Mucosa of rectum (tissue), 2 donors: ENCODE data around the gene MARCHF2.
"Not testable (repeated sequence)": the region's sequence is repeated elsewhere in the genome, so short reads cannot be mapped to it uniquely, and the experiment has no call there.

Source experiments
- H3K27ac ChIP-seq, 2 donors: one replicate each; pipeline ENCODE4 v1.7.0; 2013; ENCODE audit warnings: inconsistent platforms in 2 of 2, low read depth in 2 of 2, low read length in 2 of 2
- H3K27me3 ChIP-seq, 2 donors: one replicate each; pipeline ENCODE4 v1.7.0; 2013; ENCODE audit warnings: low read length in 2 of 2; ENCODE audit not compliant: control insufficient read depth in 2 of 2, insufficient read depth in 2 of 2
- H3K36me3 ChIP-seq, 2 donors: one replicate each; pipeline ENCODE4 v1.7.0; 2013; ENCODE audit warnings: low read length in 2 of 2; ENCODE audit not compliant: control insufficient read depth in 2 of 2, insufficient read depth in 2 of 2
- H3K4me1 ChIP-seq, 2 donors: one replicate each; pipeline ENCODE4 v1.7.0; 2013; ENCODE audit warnings: low read length in 2 of 2, mild to moderate bottlenecking in 1 of 2; ENCODE audit not compliant: control insufficient read depth in 2 of 2, insufficient read depth in 2 of 2
- H3K4me3 ChIP-seq, 2 donors: one replicate each; pipeline ENCODE4 v1.7.0; 2013; ENCODE audit warnings: low read length in 2 of 2
- H3K9ac ChIP-seq, 2 donors: one replicate each; pipeline ENCODE4 v1.7.0; 2013; ENCODE audit warnings: low read length in 2 of 2, low read depth in 1 of 2, mild to moderate bottlenecking in 1 of 2
- H3K9me3 ChIP-seq, 2 donors: one replicate each; pipeline ENCODE4 v1.7.0; 2013; ENCODE audit warnings: low read length in 2 of 2; ENCODE audit not compliant: control insufficient read depth in 2 of 2
- donor health status: healthy.
- donor health status: Normal muscosa, but diverticular disease.

Gene MARCHF2

DNA sequence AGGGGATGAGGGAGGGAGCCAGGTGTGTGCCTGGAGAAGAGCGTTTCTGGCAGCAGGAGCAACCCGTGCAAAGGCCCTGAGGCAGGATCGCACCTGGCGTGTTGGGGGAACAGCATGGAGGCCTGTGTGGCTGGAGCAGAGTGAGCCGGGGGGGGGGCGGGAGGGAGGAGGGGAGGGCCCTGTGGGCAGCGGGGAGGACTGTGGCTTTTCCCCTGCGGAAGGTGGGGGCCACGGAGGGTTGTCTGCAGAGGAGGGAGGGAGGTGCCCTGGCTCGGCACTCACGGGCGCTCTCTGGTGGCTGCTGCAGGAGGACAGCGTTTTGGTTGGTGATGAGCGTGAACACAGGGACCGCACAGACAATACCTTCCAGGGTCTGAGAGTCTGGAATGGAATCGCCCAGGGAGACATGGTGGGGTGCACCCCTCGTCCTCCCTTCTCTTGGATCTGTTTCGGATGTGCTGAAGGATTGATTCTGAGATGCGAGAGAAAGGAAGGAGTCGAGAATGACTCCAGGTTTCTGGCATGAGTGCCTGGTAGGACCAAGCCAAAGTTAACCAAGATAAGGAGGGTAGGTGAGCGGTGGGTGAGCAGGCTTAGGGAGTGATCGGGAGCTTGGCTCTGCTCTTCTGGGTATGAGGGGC is 16.4 kb upstream of the MARCHF2 start:
- no peaks in the 10 kb centered on the region for H3K27me3 ChIP-seq
- no peak overlapping the region for H3K4me3 ChIP-seq
- peaks cover 1 to 9% of the 10 kb centered on the region in 2 donors for H3K4me1 ChIP-seq
- H3K9me3 ChIP-seq: no peaks in the 10 kb centered on the region
- no peak overlapping the region for H3K9ac ChIP-seq
- no peak overlapping the region for H3K27ac ChIP-seq
- peaks cover 9 to 12% of the 10 kb centered on the region in 2 donors for H3K36me3 ChIP-seq

DNA sequence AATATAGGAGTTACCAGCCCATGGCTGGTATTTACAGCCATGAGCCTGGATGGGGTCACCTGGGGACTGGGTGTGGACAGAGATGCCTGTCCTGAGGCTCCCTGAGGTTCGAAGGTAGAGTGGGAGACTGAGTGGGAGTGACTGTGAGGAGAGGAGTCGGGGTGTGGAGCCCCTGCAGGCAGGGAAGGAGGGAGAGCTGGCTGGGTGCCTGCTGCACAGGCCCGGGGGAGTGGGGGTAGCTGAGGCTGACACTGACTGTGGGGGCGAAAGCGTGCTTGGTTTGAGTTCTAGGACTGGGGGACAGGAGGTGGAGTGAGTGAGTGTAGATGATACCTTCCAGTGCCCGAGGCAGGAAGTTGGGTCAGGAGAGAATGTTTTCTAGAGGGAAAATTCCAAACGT is 15.8 kb upstream of the MARCHF2 start:
- Histone ChIP-seq H3K9me3 (no peaks in the 10 kb centered on the region), H3K27ac (no peak overlapping the region), H3K4me1 (peaks cover 0 to 5% of the 10 kb centered on the region in 2 donors), H3K36me3 (peaks cover 15 to 17% of the 10 kb centered on the region in 2 donors), H3K4me3 (no peak overlapping the region), H3K27me3 (no peaks in the 10 kb centered on the region), H3K9ac (no peak overlapping the region)

DNA sequence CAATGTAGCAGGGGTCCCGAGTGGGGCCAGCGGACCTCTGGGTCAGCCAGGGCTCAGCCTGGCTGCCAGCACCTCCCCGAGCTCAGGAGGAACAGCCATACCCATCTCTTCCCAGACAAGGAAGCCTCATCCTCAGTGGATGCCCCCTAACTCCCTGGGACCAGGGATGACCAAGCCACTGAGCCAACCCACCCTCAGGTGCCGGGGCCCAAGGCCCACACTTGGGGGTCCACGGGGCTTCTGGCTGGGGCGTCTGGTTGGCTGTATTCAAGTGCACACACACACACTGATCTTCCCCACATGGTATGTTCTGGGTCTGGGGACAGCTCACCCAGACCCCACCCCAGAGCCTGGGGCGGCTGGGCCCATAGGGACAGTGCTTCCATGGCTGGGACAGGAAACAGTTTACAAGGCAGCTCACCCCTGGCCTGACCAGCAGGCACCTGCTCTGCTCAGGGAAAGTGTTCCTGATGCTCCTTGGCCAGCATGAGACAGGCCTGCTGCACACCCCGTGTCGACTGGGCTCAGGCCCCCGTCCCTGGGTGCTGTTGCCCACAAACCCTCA is 15.3 kb upstream of the MARCHF2 start:
- Histone ChIP-seq H3K9me3 (no peaks in the 10 kb centered on the region), H3K27ac (no peak overlapping the region), H3K36me3 (peaks cover 19% of the 10 kb centered on the region in 2 donors), H3K4me3 (no peak overlapping the region), H3K9ac (no peak overlapping the region), H3K4me1 (peaks cover 0 to 5% of the 10 kb centered on the region in 2 donors), H3K27me3 (no peaks in the 10 kb centered on the region)

DNA sequence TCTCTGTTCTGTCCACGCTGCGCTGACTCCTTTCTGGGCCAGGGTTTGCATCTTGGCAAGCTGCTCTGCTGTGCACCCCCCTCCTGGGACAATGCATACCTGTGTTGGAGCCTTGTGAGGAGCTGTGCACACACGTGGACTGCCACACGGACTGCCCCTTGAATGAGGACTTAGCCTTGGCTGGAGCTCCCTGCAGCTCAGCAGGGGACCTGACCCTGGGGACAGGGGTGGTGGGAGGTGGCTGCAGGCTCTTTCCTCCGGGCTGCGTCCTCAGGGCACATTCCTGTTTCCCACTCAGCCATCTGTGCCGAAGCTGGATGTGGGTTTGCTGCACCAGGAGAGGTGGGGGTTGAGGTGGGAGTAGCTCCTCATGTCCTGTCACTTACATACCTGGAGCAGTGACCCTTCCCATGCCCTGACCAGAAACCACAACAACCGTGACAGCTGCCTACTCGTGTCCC is 14.8 kb upstream of the MARCHF2 start:
- no peaks in the 10 kb centered on the region for H3K9me3 ChIP-seq
- peaks cover 21 to 23% of the 10 kb centered on the region in 2 donors for H3K36me3 ChIP-seq
- H3K27me3 ChIP-seq: no peaks in the 10 kb centered on the region
- peaks cover 0 to 2% of the 10 kb centered on the region in 2 donors for H3K4me1 ChIP-seq
- no peak overlapping the region for H3K27ac ChIP-seq
- no peak overlapping the region for H3K9ac ChIP-seq
- no peak overlapping the region for H3K4me3 ChIP-seq

DNA sequence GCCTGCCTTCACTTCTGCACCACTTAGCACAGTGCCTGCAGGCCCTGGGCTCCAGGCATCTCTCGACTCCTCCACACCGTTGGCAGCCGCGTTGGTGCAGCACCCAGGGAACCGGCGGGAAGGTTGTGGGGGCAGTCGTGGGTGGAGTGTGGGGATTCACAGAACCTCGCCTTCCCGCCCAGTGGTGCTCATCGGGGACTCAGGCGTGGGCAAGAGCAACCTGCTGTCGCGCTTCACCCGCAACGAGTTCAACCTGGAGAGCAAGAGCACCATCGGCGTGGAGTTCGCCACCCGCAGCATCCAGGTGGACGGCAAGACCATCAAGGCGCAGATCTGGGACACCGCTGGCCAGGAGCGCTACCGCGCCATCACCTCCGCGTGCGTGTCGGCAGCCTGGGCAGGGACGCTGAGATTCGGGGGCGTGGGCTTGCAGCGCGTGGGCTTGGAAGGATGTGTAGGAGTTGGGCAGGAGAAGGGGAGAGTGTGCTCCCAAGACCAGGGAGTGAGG is 13.4 kb upstream of the MARCHF2 start:
- Histone ChIP-seq H3K4me3 (no peak overlapping the region), H3K9me3 (no peaks in the 10 kb centered on the region), H3K27ac (no peak overlapping the region), H3K36me3 (peaks cover 28 to 32% of the 10 kb centered on the region in 2 donors), H3K9ac (no peak overlapping the region), H3K27me3 (no peaks in the 10 kb centered on the region), H3K4me1 (no peaks in the 10 kb centered on the region)

DNA sequence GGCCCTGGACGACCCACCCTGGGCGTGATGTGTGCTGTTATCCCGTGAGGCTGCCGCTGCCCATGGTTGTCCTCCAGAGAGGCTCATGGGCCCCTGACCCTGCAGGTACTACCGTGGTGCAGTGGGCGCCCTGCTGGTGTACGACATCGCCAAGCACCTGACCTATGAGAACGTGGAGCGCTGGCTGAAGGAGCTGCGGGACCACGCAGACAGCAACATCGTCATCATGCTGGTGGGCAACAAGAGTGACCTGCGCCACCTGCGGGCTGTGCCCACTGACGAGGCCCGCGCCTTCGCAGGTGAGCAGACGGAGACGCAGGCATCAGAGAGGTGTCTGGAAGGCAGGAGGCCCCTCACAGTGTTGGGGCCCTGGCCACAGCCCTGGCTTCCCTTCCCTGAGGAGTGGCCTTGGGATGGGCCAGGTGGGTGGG is 11.1 kb upstream of the MARCHF2 start:
- Histone ChIP-seq H3K9me3 (no peaks in the 10 kb centered on the region), H3K4me1 (no peaks in the 10 kb centered on the region), H3K36me3 (peaks cover 31 to 40% of the 10 kb centered on the region in 2 donors), H3K4me3 (no peak overlapping the region), H3K27me3 (no peaks in the 10 kb centered on the region), H3K9ac (no peak overlapping the region), H3K27ac (no peak overlapping the region)

DNA sequence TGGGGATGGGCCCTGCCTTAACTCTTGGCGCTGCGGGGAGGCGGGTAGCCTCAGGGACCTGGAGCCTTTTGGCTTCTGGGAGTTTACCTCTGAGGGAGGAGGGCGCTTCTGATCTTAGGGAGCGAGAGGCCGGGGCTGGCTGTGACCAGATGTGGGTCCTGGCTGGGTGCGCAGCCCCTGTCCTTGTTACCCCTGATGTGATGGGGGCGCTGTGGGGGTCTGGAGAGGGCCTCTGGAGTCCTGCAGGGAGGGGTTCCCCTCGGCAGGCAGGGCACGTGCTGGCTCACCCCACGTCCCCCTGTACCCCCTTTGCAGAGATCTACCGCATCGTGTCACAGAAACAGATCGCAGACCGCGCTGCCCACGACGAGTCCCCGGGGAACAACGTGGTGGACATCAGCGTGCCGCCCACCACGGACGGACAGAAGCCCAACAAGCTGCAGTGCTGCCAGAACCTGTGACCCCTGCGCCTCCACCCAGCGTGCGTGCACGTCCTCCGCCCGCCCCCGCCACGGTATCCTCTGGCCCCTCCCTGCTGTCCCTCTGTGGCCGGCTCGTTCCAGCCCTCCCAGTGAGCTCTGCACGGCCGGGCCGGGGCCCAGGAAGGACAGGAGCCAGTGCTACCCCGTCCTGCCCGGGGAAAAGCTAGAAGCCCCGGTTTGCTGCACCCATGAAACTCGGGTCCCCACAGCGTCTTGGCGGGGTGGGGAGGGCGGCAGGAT is 9.8 kb upstream of the MARCHF2 start:
- Histone ChIP-seq H3K27ac (no peak overlapping the region), H3K27me3 (no peaks in the 10 kb centered on the region), H3K36me3 (peaks cover 31 to 40% of the 10 kb centered on the region in 2 donors), H3K4me1 (no peaks in the 10 kb centered on the region), H3K9me3 (no peaks in the 10 kb centered on the region), H3K9ac (no peak overlapping the region), H3K4me3 (no peak overlapping the region)

DNA sequence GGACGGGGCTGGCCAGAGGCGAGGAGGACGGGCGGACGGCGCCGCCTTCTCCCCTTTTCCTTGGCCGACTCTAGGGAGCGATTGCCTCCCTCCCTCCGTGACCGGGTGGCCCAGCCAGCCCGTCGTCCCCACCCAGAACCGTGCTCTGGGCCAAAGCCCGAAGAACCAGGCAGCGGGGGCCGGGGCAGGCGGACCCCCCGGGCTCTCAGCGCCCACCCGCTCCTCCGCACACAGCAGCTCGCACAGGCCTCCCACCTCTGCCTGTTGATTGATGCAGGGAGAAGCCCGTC is 9.3 kb upstream of the MARCHF2 start:
- Histone ChIP-seq H3K9me3 (no peaks in the 10 kb centered on the region), H3K4me1 (no peaks in the 10 kb centered on the region), H3K36me3 (peaks cover 31 to 38% of the 10 kb centered on the region in 2 donors), H3K4me3 (no peak overlapping the region), H3K27ac (no peak overlapping the region), H3K27me3 (no peaks in the 10 kb centered on the region), H3K9ac (no peak overlapping the region)

DNA sequence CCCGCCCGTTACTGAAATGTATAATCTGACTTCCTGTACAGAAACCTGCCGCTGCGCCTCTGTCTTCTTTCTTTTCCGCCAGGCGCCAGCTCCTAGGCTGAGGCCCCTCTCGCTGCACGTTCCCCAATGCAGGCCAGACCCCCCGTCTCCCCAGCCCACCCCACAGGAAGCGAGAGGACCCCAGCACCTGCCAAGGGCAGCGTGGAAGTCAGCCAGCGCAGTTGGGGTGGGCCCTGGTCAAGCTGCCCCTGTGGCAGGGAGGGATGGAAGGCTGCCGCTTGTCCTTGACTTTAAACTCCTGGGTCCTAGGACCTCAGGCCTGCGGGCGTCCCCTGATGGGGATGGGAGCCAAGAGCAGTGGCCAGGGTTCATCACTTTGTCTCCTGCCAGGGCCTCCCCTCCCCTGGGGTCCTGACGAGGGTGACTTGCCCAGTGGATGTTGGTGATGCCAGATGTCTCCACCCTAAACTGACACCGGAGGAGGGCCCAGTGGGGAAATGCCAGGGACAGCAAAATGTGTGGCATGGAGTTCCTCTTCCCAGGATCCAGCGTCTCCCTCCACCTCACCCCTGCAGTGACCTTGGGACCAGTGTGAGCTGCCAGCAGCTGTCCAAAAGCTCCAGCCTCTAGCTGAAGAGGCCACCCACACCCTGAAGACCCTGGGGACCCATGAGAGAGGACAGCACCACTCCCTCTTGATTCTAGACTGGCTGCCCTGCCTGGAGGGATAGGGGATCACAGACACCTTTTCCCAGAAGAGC is 8.5 kb upstream of the MARCHF2 start:
- Histone ChIP-seq H3K36me3 (peaks cover 27 to 34% of the 10 kb centered on the region in 2 donors), H3K27me3 (no peaks in the 10 kb centered on the region), H3K4me1 (no peaks in the 10 kb centered on the region), H3K27ac (no peak overlapping the region), H3K9ac (no peak overlapping the region), H3K4me3 (no peak overlapping the region), H3K9me3 (no peaks in the 10 kb centered on the region)

DNA sequence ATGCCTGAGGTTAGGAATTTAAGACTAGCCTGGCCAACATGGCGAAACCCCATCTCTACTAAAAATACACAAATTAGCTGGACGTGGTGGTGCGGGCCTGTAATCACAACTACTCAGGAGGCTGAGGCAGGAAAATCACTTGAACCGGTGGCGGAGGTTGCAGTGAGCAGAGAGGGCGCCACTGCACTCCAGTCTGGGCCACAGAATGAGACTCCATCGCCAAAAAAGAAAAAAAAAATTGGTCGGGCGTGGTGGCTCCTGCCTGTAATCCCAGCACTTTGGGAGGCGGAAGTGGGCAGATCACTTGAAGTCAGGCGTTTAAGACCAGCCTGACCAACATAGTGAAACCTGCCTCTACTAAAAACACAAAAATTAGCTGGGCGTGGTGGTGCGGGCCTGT is 2.4 kb upstream of the MARCHF2 start:
- not testable (repeated sequence) for H3K9ac ChIP-seq, H3K36me3 ChIP-seq, H3K27ac ChIP-seq, H3K4me1 ChIP-seq, H3K9me3 ChIP-seq, H3K27me3 ChIP-seq, H3K4me3 ChIP-seq
